Effector memory CD4-positive, alpha-beta T cell (primary cell): ENCODE data around the gene ENO1.
"Not testable (repeated sequence)": the region's sequence is repeated elsewhere in the genome, so short reads cannot be mapped to it uniquely, and the experiment has no call there.

Experiments
- DNase-seq, 3 donors: peaks; one replicate each; pipeline ENCODE4 v3.0.0-alpha.2; 2020
- H3K27ac ChIP-seq: 2 replicates; pipeline ENCODE4 v1.7.0; 2013; ENCODE audit warnings: mild to moderate bottlenecking, low read length, moderate library complexity; ENCODE audit not compliant: insufficient read depth, poor library complexity, severe bottlenecking
- H3K27me3 ChIP-seq: replicated peaks from 2 replicates; pipeline ENCODE4 v1.7.0; 2013; ENCODE audit warnings: mild to moderate bottlenecking, low read length; ENCODE audit not compliant: insufficient read depth, control insufficient read depth, poor library complexity, severe bottlenecking
- H3K36me3 ChIP-seq: 2 replicates; pipeline ENCODE4 v1.7.0; 2013; ENCODE audit warnings: mild to moderate bottlenecking, low read length, moderate library complexity; ENCODE audit not compliant: control insufficient read depth, insufficient read depth
- H3K4me1 ChIP-seq: 2 replicates; pipeline ENCODE4 v1.7.0; 2013; ENCODE audit warnings: low read length, mild to moderate bottlenecking; ENCODE audit not compliant: control insufficient read depth, insufficient read depth, poor library complexity, severe bottlenecking
- H3K4me3 ChIP-seq: 2 replicates; pipeline ENCODE4 v1.7.0; 2013; ENCODE audit warnings: low read length, low read depth, mild to moderate bottlenecking; ENCODE audit not compliant: insufficient read depth, poor library complexity, severe bottlenecking
- H3K9me3 ChIP-seq: 2 replicates; pipeline ENCODE4 v1.7.0; 2013; ENCODE audit warnings: mild to moderate bottlenecking, low read length, moderate library complexity; ENCODE audit not compliant: control insufficient read depth

Gene ENO1

GRCh38 chr1:8846263-8846662, 32.2 kb downstream of the ENO1 start:
- no peaks in the 10 kb centered on the region for H3K4me1 ChIP-seq
- no peak for DNase-seq
- no peak overlapping the region for H3K4me3 ChIP-seq
- H3K27ac ChIP-seq, result no peak overlapping the region
- H3K9me3 ChIP-seq, result no peaks in the 10 kb centered on the region
- H3K36me3 ChIP-seq, result no peaks in the 10 kb centered on the region
- no peaks in the 10 kb centered on the region for H3K27me3 ChIP-seq

DNA sequence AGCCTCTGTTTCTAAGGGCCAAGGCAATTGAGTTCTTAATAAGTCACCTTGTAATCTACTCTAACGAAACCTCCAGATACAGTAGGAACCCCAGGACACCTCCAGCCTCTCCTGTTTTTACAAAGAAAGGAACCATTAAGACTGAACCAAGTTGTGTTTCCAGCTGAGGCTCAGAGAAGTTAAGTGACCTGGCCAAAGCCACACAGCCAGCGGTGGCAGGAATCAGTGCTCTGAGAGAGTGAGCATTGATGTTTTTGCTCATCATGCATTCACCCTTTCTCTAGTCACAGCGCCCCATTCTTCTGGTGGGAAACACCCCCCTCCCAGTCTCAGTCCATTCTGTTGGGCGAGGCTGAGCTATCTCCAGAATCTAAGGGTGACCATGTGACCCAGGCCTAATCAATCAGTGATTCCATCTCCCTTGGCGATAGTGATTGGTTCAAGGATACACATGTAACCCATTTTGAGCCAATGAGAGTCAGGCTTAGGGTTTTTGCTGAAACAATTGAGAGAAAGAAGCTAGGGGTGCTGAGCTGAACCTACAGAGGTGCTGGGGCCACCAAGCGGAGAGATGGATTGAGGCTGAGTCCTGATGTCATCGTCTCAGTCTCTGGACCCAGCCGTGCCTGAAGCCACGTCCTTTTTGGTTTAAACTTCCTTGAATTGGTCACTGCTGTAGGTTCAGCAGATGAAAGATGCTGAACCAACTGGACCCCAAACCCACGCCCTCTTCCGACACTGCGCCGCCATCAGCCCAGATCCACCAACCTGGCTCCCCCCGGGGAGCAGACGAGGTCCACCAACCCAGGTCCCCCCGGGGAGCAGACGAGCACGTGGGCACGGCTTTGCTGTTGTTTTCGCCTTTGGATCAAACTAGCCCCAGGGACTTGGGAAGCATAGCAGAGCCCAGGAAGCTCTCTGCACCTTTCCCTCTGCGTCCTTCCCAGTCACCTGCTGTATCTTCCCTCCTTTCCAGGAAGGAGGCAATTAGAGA, 33.1 kb downstream of the ENO1 start:
- Histone ChIP-seq H3K4me3 (no peak overlapping the region), H3K36me3 (no peaks in the 10 kb centered on the region), H3K27me3 (no peaks in the 10 kb centered on the region), H3K4me1 (no peaks in the 10 kb centered on the region), H3K27ac (no peak overlapping the region), H3K9me3 (no peaks in the 10 kb centered on the region)
- no peak for DNase-seq

DNA sequence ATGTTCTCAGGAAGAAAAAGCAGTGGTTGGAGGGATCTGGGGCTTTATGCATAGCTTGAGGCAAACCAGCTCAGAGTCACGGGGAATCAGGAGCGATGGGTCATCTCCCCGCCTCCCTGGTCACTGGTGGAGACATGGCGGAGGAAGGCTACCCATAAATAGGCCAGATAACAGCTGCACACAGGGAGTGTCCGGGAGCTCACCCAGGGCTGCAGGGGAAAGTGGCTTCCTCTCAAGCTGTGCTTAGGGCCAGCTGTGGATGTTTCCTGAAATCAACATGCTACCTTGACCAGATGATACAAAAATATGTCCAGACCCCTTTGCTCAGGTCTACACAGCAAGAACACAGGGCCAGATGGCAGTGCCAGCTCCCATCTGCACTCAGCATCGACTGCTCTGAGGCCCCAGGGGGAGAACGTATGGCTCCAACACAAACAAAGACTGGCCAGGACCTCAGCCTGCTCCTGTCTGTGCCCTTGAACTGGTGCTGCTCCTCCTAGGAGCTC, 33.9 kb downstream of the ENO1 start:
- Histone ChIP-seq H3K4me1 (no peaks in the 10 kb centered on the region), H3K27ac (no peak overlapping the region), H3K9me3 (no peaks in the 10 kb centered on the region), H3K27me3 (no peaks in the 10 kb centered on the region), H3K4me3 (no peak overlapping the region), H3K36me3 (no peaks in the 10 kb centered on the region)
- DNase-seq, result no peak

DNA sequence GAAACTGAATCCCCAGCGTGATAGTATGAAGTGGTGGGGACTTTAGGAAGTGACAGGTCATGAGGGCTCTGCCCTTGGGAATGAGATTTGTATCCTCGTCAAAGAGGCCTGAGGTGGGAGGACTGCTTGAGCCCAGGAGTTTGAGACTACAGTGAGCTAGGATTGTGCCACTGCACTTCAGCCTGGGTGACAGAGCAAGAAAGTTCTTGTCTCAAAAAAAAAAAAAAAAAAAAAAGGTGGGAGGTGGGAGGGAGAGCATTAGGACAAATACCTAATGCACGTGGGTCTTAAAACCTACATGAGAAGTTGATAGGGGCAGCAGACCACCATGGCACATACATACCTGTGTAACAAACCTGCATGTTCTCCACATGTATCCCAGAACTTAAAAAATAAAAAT, 37.1 kb downstream of the ENO1 start:
- Histone ChIP-seq H3K4me1 (no peaks in the 10 kb centered on the region), H3K27ac (no peak overlapping the region), H3K36me3 (no peaks in the 10 kb centered on the region), H3K4me3 (no peak overlapping the region), H3K27me3 (no peaks in the 10 kb centered on the region), H3K9me3 (no peaks in the 10 kb centered on the region)
- DNase-seq, result no peak

- Histone ChIP-seq H3K36me3 (no peaks in the 10 kb centered on the region), H3K4me3 (no peak overlapping the region), H3K4me1 (no peaks in the 10 kb centered on the region), H3K27me3 (no peaks in the 10 kb centered on the region), H3K9me3 (no peaks in the 10 kb centered on the region), H3K27ac (no peak overlapping the region)
- no peak for DNase-seq
Observed at GRCh38 chr1:8839990-8840389, 38.5 kb downstream of the ENO1 start.

- Histone ChIP-seq H3K27ac (no peak overlapping the region), H3K4me3 (no peak overlapping the region), H3K9me3 (no peaks in the 10 kb centered on the region), H3K27me3 (no peaks in the 10 kb centered on the region), H3K4me1 (no peaks in the 10 kb centered on the region), H3K36me3 (no peaks in the 10 kb centered on the region)
- DNase-seq, result no peak
Observed at GRCh38 chr1:8835941-8836643, 42.4 kb downstream of the ENO1 start.

- Histone ChIP-seq H3K36me3 (no peaks in the 10 kb centered on the region), H3K27ac (no peak overlapping the region), H3K27me3 (no peaks in the 10 kb centered on the region), H3K9me3 (no peaks in the 10 kb centered on the region), H3K4me1 (peaks cover 5% of the 10 kb centered on the region), H3K4me3 (no peak overlapping the region)
- no peak for DNase-seq
Observed at GRCh38 chr1:8831340-8831739, 47.1 kb downstream of the ENO1 start.

DNA sequence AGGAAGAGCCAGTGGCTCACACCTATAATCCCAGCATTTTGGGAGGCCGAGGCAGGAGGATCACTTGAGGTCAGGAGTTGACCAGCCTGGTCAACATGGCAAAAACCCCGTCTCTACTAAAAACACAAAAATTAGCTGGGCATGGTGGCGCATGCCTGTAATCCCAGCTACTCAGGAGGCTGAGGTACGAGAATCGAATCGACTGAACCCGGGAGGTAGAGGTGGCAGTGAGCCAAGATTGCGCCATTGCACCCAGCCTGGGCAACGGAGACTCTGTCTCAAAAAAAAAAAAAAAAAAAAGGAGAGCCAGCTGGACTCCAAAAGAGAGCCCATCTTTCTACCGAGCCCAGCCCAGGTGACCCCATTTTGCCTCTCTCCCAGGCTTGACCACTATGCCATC, 47.8 kb downstream of the ENO1 start:
- not testable (repeated sequence) for H3K4me3 ChIP-seq, H3K4me1 ChIP-seq, H3K27me3 ChIP-seq, DNase-seq, H3K27ac ChIP-seq, H3K36me3 ChIP-seq, H3K9me3 ChIP-seq

DNA sequence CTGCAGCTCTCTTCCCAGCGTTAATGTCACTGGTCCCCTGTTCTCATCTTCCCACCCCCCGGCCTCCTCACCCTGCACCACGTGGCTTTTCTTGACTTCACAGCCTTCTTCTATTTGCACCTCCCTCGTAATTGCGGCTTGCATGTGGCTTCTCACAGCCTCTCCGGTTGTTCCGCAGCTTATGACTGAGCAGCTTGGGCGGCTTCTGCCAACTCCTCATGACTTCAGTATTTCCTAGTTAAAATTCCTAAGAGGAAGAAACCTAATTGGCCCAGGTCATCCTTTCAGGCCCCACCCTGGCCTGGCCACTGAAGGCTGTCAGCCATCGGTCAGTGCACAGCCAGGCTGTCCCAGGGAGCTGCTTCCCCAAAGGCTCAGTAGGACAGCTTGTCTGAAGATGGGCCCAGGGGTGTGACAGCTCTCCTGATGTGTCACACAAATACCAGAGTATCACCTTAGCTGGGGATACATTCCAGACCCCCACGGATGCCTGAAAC, 52.5 kb downstream of the ENO1 start:
- Histone ChIP-seq H3K4me3 (no peak overlapping the region), H3K9me3 (no peaks in the 10 kb centered on the region), H3K4me1 (peaks cover 5% of the 10 kb centered on the region), H3K27ac (no peak overlapping the region), H3K27me3 (no peaks in the 10 kb centered on the region), H3K36me3 (no peaks in the 10 kb centered on the region)
- no peak for DNase-seq

DNA sequence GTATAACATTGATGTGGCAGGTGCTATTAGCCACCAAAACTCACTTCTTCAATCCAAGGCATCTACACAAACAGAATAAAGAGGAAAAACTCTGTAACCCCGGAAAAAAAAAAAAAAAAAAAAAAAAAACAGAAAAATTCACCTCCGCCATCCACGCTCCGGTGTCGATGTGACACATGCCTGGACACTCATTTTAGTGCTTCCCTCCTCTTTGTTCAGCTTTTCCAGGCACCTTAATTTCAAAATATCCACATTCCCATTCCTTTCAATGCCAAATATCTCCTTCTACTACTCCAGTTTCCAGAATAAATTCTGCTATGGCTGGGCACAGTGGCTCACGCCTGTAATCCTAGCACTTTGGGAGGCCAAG, 55.2 kb downstream of the ENO1 start:
- no peaks in the 10 kb centered on the region for H3K9me3 ChIP-seq
- DNase-seq, result no peak
- H3K27me3 ChIP-seq, result no peaks in the 10 kb centered on the region
- H3K27ac ChIP-seq, result no peak overlapping the region
- H3K4me3 ChIP-seq, result no peak overlapping the region
- H3K36me3 ChIP-seq, result no peaks in the 10 kb centered on the region
- H3K4me1 ChIP-seq, result no peaks in the 10 kb centered on the region
